SU-DHL-6 (cell line): ENCODE data around the gene BPIFB3.

Experiments
- H2AFZ ChIP-seq: fragments of 200-600 bp; sonication (generic); 2 replicates; pipeline ENCODE4 v1.6.1; 2014; ENCODE audit warnings: low read depth, mild to moderate bottlenecking, moderate library complexity, mixed read lengths, antibody characterized with exemption, low read length; ENCODE audit not compliant: severe bottlenecking
- H3F3A ChIP-seq: fragments of 200-600 bp; shearing (Covaris generic); 2 replicates; pipeline ENCODE4 v1.6.0; 2016; ENCODE audit warnings: antibody characterized with exemption, mild to moderate bottlenecking; ENCODE audit not compliant: insufficient read depth
- H3K27ac ChIP-seq: fragments of 200-600 bp; sonication (generic); 2 replicates; pipeline ENCODE4 v1.5.1; 2016; ENCODE audit warnings: low read depth, mild to moderate bottlenecking, low read length, moderate library complexity, mixed read lengths
- H3K27me3 ChIP-seq: fragments of 200-600 bp; sonication (generic), shearing (Covaris generic); 2 replicates; pipeline ENCODE4 v1.6.0; 2014; ENCODE audit warnings: mild to moderate bottlenecking, low read length
- H3K36me3 ChIP-seq: fragments of 200-600 bp; sonication (generic); 2 replicates; pipeline ENCODE4 v1.6.1; 2014; ENCODE audit warnings: mild to moderate bottlenecking, low read length, mixed read lengths
- H3K4me2 ChIP-seq: fragments of 300-600, 200-600 bp; shearing (Covaris generic), sonication (generic); 2 replicates; pipeline ENCODE4 v1.6.0; 2014; ENCODE audit warnings: low read length, low read depth, mild to moderate bottlenecking; ENCODE audit not compliant: poor library complexity, severe bottlenecking
- H3K4me3 ChIP-seq: fragments of 200-600 bp; sonication (generic); 2 replicates; pipeline ENCODE4 v1.5.1; 2014; ENCODE audit warnings: antibody characterized with exemption, low read length, mild to moderate bottlenecking, mixed read lengths; ENCODE audit not compliant: insufficient read depth, poor library complexity, severe bottlenecking
- H3K79me2 ChIP-seq: fragments of 200-600 bp; sonication (generic); 2 replicates; pipeline ENCODE4 v1.6.1; 2014; ENCODE audit warnings: mild to moderate bottlenecking, low read length, moderate library complexity; ENCODE audit not compliant: insufficient read depth
- H3K9ac ChIP-seq: fragments of 200-600 bp; sonication (generic); 2 replicates; pipeline ENCODE4 v1.7.0; 2014; ENCODE audit warnings: mild to moderate bottlenecking, low read length
- H3K9me2 ChIP-seq: fragments of 200-600 bp; sonication (generic); replicated peaks from 2 replicates; pipeline ENCODE4 v1.6.1; 2014; ENCODE audit warnings: low read length; ENCODE audit not compliant: insufficient read depth
- H3K9me3 ChIP-seq: fragments of 200-600 bp; sonication (generic); 2 replicates; pipeline ENCODE4 v1.6.1; 2014; ENCODE audit warnings: low read length, mixed read lengths; ENCODE audit not compliant: insufficient read depth
- H4K20me1 ChIP-seq: fragments of 200-600 bp; sonication (generic); 2 replicates; pipeline ENCODE4 v1.6.1; 2014; ENCODE audit warnings: low read depth, mild to moderate bottlenecking, antibody characterized with exemption, low read length, moderate library complexity, mixed read lengths
- EZH2phosphoT487 ChIP-seq: fragments of 200-600 bp; sonication (generic), shearing (Covaris generic); conservative IDR thresholded peaks from 2 replicates; pipeline ENCODE4 v1.6.1; 2018; ENCODE audit warnings: mild to moderate bottlenecking, antibody characterized with exemption, low read length, moderate library complexity, mixed read lengths
- TF ChIP-seq, protein P1 (sequence below): fragments of 200-600 bp; sonication (generic); IDR thresholded peaks from one replicate; pipeline ENCODE4 v1.5.1; 2017; ENCODE audit warnings: antibody characterized with exemption, mild to moderate bottlenecking, low read length, moderate library complexity; ENCODE audit not compliant: insufficient read depth, poor library complexity, severe bottlenecking

Gene BPIFB3

DNA sequence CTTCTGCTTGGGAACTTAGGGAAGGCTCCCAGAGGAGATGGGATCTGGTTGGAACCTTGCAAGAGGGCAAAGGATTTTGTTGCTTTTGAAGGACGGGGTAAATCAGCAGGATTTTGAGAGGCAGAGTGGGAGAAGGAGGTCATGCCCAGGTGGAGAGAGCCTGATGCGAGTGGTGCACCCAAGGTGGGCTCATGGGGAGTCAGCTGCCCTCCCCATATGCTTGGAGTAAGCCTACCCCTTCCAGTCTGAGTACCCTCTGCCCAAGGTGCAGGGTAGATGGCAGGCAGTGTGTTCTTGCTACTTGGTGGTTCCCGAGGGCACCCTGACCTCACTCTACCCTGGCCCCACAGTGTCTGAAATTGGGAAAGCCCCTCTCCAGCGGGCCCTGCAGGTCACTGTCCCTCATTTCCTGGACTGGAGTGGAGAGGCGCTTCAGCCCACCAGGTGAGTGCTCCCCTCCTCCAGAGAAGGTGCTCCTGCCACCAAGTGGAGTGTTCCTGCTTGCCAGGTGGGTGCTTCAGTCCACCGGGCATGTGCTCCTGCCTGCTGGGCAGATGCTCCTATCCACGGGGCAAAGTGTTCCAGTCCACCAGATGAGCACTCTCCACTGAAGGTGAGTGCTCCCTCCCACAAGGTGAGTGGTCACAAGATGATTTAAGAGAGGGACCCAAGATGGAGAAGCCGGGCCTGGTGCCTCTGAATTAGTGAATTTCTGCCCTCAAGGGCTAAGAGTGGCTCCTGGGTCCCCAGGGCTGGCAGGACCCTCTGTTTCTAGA lies 42.8 kb upstream of the BPIFB3 start:
- H3K27ac ChIP-seq = no peak overlapping the region
- H3K9me2 ChIP-seq = no peaks in the 10 kb centered on the region
- no peak overlapping the region for H3K4me3 ChIP-seq
- H3K4me2 ChIP-seq = no peak overlapping the region
- H3K36me3 ChIP-seq = no peaks in the 10 kb centered on the region
- H3K79me2 ChIP-seq = no peaks in the 10 kb centered on the region
- no peaks in the 10 kb centered on the region for H4K20me1 ChIP-seq
- H3K9me3 ChIP-seq = no peaks in the 10 kb centered on the region
- no peaks in the 10 kb centered on the region for H3K27me3 ChIP-seq
- H2AFZ ChIP-seq = no peak overlapping the region
- TF ChIP-seq, protein P1, sequence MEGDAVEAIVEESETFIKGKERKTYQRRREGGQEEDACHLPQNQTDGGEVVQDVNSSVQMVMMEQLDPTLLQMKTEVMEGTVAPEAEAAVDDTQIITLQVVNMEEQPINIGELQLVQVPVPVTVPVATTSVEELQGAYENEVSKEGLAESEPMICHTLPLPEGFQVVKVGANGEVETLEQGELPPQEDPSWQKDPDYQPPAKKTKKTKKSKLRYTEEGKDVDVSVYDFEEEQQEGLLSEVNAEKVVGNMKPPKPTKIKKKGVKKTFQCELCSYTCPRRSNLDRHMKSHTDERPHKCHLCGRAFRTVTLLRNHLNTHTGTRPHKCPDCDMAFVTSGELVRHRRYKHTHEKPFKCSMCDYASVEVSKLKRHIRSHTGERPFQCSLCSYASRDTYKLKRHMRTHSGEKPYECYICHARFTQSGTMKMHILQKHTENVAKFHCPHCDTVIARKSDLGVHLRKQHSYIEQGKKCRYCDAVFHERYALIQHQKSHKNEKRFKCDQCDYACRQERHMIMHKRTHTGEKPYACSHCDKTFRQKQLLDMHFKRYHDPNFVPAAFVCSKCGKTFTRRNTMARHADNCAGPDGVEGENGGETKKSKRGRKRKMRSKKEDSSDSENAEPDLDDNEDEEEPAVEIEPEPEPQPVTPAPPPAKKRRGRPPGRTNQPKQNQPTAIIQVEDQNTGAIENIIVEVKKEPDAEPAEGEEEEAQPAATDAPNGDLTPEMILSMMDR = no peak
- no peak for TF ChIP-seq EZH2phosphoT487
- no peak overlapping the region for H3K9ac ChIP-seq
- H3F3A ChIP-seq = no peaks in the 10 kb centered on the region

DNA sequence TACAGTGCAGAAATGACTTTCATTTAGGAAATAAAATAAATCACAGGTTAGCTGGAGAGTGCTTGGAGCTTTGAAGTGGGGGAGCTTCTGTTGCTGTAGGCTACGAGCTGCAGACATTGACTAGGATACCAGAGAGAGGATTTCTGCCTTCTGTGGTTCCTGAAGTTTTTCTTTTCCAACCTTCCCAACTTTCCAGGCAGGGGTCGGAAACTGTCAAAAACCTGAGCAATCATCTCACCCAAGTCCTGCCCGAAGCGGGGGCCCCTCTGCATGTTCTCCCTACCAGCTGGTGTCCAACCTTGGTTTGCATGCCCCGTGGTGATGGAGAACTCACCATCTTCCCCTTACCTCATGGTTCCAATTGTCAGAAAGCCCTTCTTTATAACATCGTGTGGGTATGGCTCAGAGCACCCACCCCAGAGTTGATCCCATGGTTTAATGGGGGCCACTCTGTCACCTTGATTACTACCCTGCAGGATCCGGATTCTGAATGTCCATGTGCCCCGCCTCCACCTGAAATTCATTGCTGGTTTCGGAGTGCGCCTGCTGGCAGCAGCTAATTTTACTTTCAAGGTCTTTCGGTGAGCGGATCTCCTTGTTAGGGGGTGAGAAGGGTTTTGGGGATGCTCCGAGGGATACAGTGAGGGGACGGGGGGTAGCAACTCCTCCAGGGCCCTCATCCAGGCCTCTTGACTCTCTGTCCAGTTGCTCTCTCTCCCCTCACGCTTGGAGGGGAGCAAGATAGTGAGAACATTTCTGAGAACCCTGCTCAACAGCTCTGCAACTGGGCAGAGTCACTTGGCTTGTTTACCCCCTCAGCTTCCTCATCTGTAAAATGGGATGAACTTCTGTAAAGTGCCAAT lies 41.1 kb upstream of the BPIFB3 start:
- Histone ChIP-seq H3K4me3 (no peak overlapping the region), H3K27me3 (no peaks in the 10 kb centered on the region), H3K79me2 (no peaks in the 10 kb centered on the region), H3K4me2 (no peak overlapping the region), H2AFZ (no peak overlapping the region), H3F3A (no peaks in the 10 kb centered on the region), H3K27ac (no peak overlapping the region), H3K36me3 (no peaks in the 10 kb centered on the region), H3K9me3 (no peaks in the 10 kb centered on the region), H4K20me1 (no peaks in the 10 kb centered on the region), H3K9ac (no peak overlapping the region), H3K9me2 (no peaks in the 10 kb centered on the region)
- TF ChIP-seq, protein P1 = no peak
- 0 out of 2 replicates have a peak, but pooled peaks have one; percentile 28 for TF ChIP-seq EZH2phosphoT487

DNA sequence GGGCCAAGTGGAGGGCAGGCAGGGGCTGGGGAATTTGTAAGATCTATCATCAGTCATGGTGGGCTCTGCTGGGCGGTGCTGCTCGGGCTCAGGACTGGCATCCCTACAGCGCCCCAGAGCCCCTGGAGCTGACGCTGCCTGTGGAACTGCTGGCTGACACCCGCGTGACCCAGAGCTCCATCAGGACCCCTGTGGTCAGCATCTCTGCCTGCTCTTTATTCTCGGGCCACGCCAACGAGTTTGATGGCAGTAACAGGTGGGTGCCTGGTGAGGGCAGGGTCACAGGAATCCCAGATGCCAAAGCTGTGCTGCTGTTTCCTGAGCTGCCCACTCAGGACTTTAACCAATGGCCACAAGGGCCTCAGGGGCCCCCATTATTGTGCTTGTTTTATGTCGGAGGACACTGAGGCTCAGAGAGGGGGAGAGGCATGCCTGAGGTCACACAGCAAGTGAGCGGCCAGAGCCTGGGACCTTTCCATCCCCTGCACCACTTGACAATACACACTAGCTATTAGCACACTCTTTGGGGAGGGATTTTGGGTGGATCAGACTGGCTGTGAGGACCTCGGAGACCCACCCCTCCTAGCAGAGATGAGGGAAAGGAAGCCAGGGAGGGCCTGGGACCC lies 39.9 kb upstream of the BPIFB3 start:
- Histone ChIP-seq H3K9me2 (no peaks in the 10 kb centered on the region), H3K36me3 (no peaks in the 10 kb centered on the region), H2AFZ (no peak overlapping the region), H3K27ac (no peak overlapping the region), H3K79me2 (no peaks in the 10 kb centered on the region), H3K9me3 (no peaks in the 10 kb centered on the region), H3F3A (no peaks in the 10 kb centered on the region), H3K4me2 (no peak overlapping the region), H3K27me3 (no peaks in the 10 kb centered on the region; the same call in 1 of the 2 replicates), H3K9ac (no peak overlapping the region), H4K20me1 (no peaks in the 10 kb centered on the region), H3K4me3 (no peak overlapping the region)
- no peak for TF ChIP-seq EZH2phosphoT487
- TF ChIP-seq, protein P1 = no peak
